Keratinocyte (primary cell): Measurements from ENCODE around the gene JSRP1.

Source experiments
- EZH2 ChIP-seq: IDR thresholded peaks from one replicate; pipeline ENCODE4 v1.6.1; 2012; ENCODE audit warnings: inconsistent platforms, mild to moderate bottlenecking, low read length, moderate library complexity
- TF ChIP-seq, protein P1 (sequence below), 3 experiments: IDR thresholded peaks in 1 of 3; conservative IDR thresholded peaks in 1 of 3; optimal IDR thresholded peaks in 1 of 3; 2 replicates in 2 of 3; 3 replicates in 1 of 3; pipeline versions ENCODE3 to v1.5.1; 2011; ENCODE audit warnings: low read length in 3 of 3, mild to moderate bottlenecking in 3 of 3, moderate library complexity in 2 of 3, control low read depth in 1 of 3, inconsistent platforms in 1 of 3; ENCODE audit not compliant: insufficient read depth in 2 of 3; ENCODE audit errors: extremely low read depth in 1 of 3

DNA sequence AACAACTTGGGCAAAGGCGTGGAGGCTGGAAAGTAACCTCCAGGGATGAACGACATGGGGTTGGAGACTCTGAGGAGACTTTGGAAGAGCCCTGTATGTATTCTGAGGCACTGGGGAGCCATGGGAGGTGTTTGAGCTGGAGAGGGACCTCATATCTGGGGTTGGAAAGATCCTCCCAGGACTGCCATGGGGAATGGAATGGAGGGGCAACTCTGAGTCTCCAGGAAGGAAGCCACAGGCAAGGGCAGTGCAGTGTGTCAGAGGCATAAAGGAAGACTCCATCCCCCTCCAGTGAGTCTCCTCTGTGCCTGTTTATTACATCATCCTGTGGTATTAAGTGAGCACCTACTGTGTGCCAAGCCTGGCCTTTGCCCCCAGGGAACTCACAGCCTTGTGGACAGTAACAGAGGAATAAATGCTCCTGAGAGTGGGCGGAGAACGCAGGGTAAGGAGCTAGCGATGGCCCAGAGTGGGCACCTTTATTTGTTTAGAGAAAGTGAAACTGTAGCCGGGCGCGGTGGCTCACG, 18.0 kb upstream of the JSRP1 start:
- TF ChIP-seq, protein P1, sequence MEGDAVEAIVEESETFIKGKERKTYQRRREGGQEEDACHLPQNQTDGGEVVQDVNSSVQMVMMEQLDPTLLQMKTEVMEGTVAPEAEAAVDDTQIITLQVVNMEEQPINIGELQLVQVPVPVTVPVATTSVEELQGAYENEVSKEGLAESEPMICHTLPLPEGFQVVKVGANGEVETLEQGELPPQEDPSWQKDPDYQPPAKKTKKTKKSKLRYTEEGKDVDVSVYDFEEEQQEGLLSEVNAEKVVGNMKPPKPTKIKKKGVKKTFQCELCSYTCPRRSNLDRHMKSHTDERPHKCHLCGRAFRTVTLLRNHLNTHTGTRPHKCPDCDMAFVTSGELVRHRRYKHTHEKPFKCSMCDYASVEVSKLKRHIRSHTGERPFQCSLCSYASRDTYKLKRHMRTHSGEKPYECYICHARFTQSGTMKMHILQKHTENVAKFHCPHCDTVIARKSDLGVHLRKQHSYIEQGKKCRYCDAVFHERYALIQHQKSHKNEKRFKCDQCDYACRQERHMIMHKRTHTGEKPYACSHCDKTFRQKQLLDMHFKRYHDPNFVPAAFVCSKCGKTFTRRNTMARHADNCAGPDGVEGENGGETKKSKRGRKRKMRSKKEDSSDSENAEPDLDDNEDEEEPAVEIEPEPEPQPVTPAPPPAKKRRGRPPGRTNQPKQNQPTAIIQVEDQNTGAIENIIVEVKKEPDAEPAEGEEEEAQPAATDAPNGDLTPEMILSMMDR (optimal IDR thresholded peaks at IDR 0.05 in 1 of 3, IDR thresholded peaks at IDR 0.05 in 1 of 3, conservative IDR thresholded peaks at IDR 0.05 in 1 of 3; ENCODE audit: extremely low read depth in 1 of 3, insufficient read depth in 2 of 3, low read length in 3 of 3): no peak
- no peak for TF ChIP-seq EZH2
